Limb (tissue), 2 donors: ENCODE results near the gene EOLA1.
"Not testable (repeated sequence)": the region's sequence is repeated elsewhere in the genome, so short reads cannot be mapped to it uniquely, and the experiment has no call there.

Source experiments
- DNase-seq, 2 donors: peaks; one replicate each; pipeline ENCODE4 v3.0.0-alpha.2; 2016; ENCODE audit errors: extremely low spot score in 2 of 2

EOLA1 gene

DNA sequence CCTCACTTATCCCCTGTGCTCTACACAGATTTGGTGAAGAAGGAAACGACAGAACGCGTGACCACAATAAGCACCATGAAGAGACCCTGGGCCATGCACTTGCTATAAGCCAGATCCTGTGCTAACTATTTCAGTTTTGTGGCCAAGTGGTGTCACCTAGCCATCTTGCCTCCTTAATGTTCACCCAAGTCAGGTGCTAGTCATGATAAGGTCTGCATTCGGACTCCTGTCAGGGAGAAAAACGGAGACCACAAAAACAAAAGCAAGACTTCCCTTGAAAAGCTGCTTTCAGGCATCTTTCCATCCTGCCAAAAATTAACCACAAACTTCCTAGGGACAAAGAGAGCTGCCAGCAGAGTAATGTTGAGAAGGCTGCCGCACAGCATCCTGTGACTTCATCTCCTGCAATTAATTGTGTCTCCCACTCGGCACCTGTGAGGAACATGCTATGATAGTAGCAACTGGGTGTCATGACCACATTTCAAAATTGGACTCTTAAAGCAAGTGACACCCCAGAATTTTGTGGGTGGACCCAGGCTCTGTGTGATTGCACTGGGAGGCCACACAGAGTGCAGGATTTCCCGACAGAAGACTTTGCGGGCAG lies 26.9 kb upstream of the EOLA1 start:
- no peak for DNase-seq

- DNase-seq: no peak
Measured at GRCh38 chrX:149515954-149516602, 24.7 kb upstream of the EOLA1 start.

- DNase-seq: no peak
Measured at GRCh38 chrX:149516604-149517003, 24.2 kb upstream of the EOLA1 start.

DNA sequence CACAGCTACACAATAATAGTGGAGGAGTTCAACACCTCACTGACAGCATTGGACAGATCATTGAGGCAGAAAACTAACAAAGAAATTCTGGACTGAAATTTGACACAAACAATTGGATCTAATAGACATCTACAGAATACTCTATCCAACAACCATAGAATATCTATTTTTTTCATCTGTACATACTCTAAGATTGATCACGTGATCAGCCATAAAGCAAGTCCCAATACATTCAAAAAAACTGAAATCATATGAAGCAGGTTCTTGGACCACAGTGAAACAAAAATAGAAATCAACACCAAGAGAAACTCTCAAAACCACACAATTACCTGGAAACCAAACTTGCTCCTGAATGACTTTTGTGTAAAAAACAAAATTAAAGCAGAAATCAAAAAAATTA lies 23.5 kb upstream of the EOLA1 start:
- no peak for DNase-seq

DNA sequence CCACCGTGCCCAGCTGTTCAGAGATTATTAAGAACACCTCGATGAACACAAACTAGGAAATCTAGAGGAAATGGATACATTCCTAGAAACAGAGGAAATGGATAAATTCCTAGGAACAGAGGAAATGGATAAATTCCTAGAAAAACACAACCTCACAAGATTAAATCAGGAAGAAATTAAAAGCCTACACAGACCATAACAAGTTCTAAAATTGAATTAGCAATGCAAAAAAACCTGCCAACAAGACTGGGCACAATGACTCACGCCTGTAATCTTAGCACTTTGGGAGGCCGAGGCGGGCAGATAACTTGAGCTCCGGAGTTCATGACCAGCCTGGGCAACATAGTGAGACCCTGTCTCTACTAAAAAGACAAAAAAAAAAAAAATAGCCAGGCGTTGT lies 22.6 kb upstream of the EOLA1 start:
- DNase-seq: no peak

DNA sequence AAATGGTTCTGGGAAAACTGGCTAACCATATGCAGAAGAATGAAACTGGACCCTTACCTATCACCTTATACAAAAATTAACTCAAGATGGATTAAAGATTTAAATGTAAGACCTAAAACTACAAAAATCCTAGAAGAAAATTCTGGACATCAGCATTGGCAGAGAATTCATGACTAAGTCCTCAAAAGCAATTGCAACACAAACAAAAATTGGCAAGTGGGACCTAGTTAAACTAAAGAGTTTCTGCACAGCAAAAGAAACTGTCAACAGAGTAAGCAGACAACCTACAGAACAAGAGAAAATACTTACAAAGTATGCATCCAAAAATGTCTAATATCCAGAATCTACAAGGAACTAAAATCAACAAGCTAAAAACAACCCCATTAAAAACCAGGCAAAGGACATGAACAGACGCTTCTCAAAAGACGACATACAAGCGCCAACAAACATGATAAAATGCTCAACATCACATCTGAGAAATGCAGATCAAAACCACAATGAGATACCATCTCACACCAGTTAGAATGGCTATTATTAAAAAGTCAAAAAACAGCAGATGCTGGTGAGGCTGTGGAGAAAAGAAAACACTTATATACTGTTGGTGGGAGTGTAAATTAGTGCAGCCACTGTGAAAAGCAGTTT lies 20.1 kb upstream of the EOLA1 start:
- not testable (repeated sequence) for DNase-seq

- no peak for DNase-seq
Measured at GRCh38 chrX:149521438-149521837, 19.4 kb upstream of the EOLA1 start.

- DNase-seq: no peak
Measured at GRCh38 chrX:149522916-149523315, 17.9 kb upstream of the EOLA1 start.

- not testable (repeated sequence) for DNase-seq
Measured at GRCh38 chrX:149525389-149525788, 15.4 kb upstream of the EOLA1 start.

GRCh38 chrX:149525903-149526302 lies 14.9 kb upstream of the EOLA1 start:
- DNase-seq: not testable (repeated sequence)

GRCh38 chrX:149526318-149527033 lies 14.3 kb upstream of the EOLA1 start:
- DNase-seq: not testable (repeated sequence)

- DNase-seq: no peak
Measured at GRCh38 chrX:149527705-149528104, 13.1 kb upstream of the EOLA1 start.

- no peak for DNase-seq
Measured at GRCh38 chrX:149528381-149528780, 12.4 kb upstream of the EOLA1 start.

- DNase-seq: no peak
Measured at GRCh38 chrX:149531599-149531998, 9.2 kb upstream of the EOLA1 start.

DNA sequence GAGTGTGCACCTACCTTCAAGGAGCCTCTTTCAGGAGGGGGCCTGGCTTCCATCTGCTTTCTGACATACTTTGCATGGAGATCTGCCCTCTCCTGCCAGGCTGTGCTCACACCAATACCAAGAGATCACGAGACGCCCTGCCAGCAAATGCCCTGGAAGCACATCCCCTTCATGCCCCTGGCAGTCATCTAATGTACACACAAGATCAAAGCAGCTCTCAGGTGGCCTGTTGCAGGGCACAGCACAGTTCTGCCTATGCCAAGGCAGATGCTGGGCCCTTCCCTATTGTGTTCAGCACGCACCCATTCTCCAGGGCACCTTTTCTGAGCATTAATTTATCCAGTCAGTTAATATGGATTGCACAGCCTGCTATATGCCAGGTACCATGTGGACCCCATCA lies 7.9 kb upstream of the EOLA1 start:
- not testable (repeated sequence) for DNase-seq

- DNase-seq: not testable (repeated sequence)
Measured at GRCh38 chrX:149533999-149534398, 6.8 kb upstream of the EOLA1 start.

DNA sequence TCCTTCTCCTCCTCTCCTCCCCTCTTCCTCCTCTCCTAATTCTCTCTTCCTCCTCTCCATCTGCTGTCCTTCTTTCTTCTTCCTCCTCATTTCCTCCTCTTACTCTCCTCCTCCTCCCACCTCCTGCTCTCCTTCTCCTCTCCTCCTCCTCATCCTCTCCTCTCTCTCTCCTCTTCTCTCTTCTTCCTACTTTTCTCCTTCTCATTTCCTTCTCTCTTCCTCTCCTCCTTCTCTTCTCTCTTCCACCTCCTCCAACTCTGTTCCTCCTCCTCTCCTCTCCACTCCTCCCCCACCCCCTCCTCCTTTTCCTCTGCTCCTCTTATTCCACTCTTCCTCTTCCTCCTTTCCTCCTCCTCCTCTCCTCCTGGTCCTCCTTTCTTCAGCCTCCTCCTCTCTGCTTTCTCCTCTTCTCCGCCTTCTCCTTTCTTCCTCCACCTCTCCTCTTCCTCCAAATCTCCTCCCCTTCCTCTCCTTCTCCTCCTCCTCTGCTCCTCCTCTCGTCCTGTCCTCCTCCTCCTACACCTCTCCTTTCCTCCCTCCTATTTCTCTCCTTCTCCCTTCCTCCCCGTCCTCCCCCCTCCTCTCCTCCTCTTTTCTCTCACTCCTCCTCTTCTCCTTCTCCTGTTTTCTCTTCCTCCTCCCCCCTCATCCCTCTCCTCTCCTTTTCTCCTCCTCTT lies 5.7 kb upstream of the EOLA1 start:
- not testable (repeated sequence) for DNase-seq

- not testable (repeated sequence) for DNase-seq
Measured at GRCh38 chrX:149537474-149537873, 3.3 kb upstream of the EOLA1 start.

GRCh38 chrX:149539283-149540130 lies 1.3 kb upstream of the EOLA1 start:
- peak; percentile 82 to 88 for DNase-seq

DNA sequence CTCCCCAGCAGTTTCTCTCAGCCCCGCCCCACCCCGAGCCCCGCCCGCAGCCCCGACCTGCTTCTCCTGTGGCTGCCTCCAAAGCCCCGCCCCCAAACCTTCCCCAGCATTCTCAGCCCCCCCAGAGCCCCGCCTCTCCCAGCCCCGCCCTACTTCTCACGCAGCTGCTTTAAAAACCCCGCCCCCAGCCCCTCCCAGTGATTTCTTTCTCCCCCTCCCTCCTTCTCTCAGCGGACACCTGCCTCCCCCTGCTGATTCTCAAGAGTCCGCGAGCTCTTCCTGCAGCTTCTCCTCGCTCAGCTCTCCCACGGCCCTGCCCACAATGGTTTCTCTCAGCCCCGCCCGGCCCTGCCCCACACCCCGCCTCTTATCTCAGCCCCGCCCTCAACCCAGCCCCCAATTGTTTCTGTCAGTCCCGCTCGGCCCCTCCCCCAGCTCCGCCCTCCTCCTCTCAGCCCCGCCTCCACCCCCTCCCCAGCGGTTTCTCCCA lies 636 bp upstream of the EOLA1 start:
- peak; percentile 85 to 95 for DNase-seq
